Femur (tissue), 1 donor: ENCODE data around the gene ZNF215.
"Not testable (repeated sequence)": the region's sequence is repeated elsewhere in the genome, so short reads cannot be mapped to it uniquely, and the experiment has no call there.

ENCODE experiments used
- DNase-seq: peaks from one replicate; pipeline ENCODE4 v3.0.0-alpha.2; 2017

Gene ZNF215

GRCh38 chr11:6943131-6943530, 16.9 kb downstream of the ZNF215 start:
- DNase-seq = no peak

GRCh38 chr11:6954248-6954647, 28.0 kb downstream of the ZNF215 start:
- not testable (repeated sequence) for DNase-seq

GRCh38 chr11:6962141-6962540, 35.9 kb downstream of the ZNF215 start:
- DNase-seq = no peak

GRCh38 chr11:6962673-6963072, 36.4 kb downstream of the ZNF215 start:
- DNase-seq = no peak

GRCh38 chr11:6968816-6969215, 42.6 kb downstream of the ZNF215 start:
- DNase-seq = no peak

- DNase-seq = not testable (repeated sequence)
Measured at GRCh38 chr11:6969854-6970253, 43.6 kb downstream of the ZNF215 start.

- no peak for DNase-seq
Measured at GRCh38 chr11:6979365-6979764, 53.1 kb downstream of the ZNF215 start.

- DNase-seq = no peak
Measured at GRCh38 chr11:6986487-6986886, 60.3 kb downstream of the ZNF215 start.

GRCh38 chr11:6988506-6988905, 62.3 kb downstream of the ZNF215 start:
- DNase-seq = no peak

- DNase-seq = no peak
Measured at GRCh38 chr11:6991227-6991626, 65.0 kb downstream of the ZNF215 start.

- DNase-seq = no peak
Measured at GRCh38 chr11:6992026-6992425, 65.8 kb downstream of the ZNF215 start.

GRCh38 chr11:6992457-6993417, 66.5 kb downstream of the ZNF215 start:
- DNase-seq = no peak

GRCh38 chr11:6995703-6996102, 69.5 kb downstream of the ZNF215 start:
- DNase-seq = no peak

GRCh38 chr11:7004482-7004881, 78.3 kb downstream of the ZNF215 start:
- no peak for DNase-seq
